ENCODE data around the gene MEGF9. TPM values are rescaled to one million over a fixed set of nuclear protein-coding genes. Genes with fewer than 3 reads are reported as not detected.
"Not testable (repeated sequence)": the region's sequence is repeated elsewhere in the genome, so short reads cannot be mapped to it uniquely, and the experiment has no call there.

MEGF9 gene
- 11.9 and 12.3 TPM in 2 replicates for total RNA-seq (2014; rRNA removed; shearing (Covaris generic))
- polyA plus RNA-seq (2014; cell fraction: nucleus; rRNA removed): 3.9 and 4.7 TPM in 2 replicates

DNA sequence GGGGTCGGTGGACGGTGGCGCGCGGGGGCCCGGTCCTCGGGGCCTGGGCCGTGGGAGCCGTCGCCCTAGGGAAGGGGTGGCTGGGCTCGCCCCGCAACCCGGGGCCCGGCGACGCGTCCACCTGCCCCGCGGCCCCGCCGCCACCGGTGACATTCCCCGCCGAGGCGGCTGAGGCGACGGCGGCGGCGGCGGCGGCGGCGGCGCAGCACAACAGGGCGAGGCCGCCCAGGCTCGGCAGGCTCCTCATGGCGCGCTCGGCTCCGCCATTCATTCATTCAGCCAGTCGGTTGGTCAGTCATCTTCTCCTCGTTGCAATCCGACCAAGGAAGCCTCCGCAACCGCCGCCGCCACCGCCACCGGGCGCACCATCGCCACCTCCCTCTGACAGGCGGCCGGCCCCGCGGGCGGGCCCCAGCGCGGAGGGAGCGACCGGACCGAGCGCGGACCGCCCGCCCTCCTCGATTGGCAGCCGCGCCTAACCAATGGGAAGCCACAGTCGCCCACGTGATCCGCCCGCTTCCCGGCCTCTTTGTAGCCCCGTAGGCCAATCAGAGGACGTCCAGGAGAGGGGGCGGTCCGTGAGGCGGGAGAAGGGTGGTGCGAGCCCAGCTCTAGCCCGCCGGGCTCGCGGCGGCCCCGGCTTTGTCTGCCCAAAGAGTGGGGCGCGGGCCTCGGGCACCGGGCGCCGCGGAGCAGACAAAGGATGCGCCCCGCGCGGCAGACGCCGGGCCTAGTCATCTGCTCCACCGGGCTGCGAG, at the start of gene MEGF9:
TSS of gene MEGF9 (minus strand) at position 383 of the 758 bp plus-strand sequence. CDS start at position 271, 112 bp downstream.
- DNase-seq (ENCODE audit: extremely low read depth, low read depth): peak; percentile 98

DNA sequence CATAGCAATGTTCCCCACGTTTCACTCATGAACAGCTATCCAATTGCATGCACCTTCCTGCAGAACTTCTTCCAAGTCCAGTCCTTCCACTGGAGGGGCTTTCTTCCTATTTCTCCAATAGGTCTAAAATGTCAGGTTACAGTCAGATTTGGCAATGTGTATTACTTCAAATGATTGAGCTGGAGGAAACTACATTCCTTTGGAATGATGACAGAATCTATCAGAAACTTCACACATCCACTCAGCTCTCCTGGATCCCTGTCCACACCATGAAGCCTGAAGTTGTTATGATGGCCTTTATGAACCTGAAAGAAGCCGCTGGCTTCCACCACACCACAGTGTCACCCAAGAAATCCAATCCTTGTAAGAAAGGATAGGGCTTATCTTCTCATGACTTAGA, 46.7 kb upstream of the MEGF9 start:
- DNase-seq (ENCODE audit: extremely low read depth, low read depth): no peak

DNA sequence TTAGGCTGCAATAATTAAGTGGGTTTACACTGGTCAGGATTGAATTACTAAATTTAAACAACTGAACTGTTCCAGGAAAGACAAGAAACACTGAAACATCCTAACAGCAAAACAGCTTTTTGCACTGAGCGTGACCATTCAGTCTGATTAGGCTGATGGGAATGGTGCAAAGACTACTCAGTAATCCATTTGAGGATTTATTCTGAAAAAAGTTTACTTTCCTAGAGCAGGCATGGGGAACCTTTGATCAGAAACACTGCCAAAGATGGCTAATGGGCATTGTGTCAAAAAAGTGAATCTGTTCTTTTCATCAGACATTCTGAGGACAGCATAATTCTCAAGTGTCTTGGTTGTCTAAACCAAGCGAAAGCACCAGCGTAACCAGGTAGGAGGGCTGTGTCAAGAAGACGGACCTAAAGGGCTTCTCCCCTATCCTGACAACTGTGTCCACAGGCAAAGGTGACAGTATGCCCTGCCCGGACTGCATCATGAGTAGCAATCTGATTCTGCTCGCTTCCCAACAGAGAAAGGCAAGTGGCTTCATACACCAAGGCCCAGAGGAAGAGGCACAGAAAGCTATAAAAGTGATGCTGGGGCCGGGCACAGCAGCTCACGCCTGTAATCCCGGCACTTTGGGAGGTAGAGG, 45.6 kb upstream of the MEGF9 start:
- no peak for DNase-seq (ENCODE audit: extremely low read depth, low read depth)

DNA sequence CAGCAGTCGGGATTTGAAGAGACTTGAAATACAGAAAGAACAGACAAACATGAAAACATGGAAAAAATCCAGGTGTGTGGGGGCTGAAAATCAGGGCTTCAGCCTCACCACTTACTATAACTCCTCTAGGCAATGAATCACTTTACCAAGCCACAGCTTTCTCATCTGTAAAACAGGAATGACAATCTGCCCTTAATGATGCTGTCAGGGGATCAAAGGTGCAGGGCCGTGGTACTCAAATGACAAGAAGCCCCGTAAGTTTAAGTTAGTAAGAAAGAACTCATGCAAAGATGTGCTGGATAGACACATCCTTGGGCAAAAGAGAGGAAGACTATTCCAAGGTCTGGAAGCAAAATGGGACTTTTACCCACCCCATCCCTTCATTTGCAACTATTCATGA, 44.3 kb upstream of the MEGF9 start:
- DNase-seq (ENCODE audit: extremely low read depth, low read depth): no peak

DNA sequence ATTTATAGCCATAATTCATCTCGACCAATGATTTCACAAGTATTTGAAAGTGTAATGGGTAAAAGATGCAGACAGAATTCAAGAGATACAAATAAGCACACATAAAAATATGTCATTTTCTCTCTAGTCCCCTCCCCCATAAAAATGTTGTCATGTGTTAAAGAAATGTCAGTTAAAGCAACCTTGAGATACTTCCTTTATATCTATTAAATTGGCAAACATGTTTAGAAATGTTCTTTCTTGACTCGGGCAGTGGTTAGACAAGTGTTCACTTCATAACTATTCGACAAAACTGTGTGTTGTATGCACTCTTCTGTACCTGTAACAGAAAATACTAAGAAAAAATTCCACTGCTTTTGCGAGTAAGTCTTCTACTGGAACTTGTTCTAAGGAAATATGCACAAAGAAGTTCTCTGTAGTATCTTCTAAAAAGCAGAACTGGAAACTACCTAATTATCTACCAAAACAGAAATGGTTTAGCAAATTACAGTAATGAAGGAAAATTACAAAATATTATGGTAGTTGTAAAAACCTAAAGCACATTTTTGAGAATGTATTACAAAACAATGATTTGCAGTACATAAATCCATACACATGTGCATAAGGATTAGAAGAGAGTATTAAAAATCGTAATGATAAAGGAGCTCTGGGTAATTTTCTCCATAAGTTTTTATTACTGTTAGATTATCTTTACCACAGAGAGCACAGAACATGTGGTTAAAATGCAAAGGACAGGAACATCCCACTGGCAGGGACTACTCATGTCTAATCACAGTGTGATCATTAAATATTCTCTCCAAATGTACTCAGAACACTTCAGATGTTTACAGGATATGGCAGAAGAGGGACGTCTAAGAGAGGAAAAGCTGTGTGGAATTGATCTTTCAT, 43.0 kb upstream of the MEGF9 start:
- DNase-seq (ENCODE audit: extremely low read depth, low read depth): no peak

DNA sequence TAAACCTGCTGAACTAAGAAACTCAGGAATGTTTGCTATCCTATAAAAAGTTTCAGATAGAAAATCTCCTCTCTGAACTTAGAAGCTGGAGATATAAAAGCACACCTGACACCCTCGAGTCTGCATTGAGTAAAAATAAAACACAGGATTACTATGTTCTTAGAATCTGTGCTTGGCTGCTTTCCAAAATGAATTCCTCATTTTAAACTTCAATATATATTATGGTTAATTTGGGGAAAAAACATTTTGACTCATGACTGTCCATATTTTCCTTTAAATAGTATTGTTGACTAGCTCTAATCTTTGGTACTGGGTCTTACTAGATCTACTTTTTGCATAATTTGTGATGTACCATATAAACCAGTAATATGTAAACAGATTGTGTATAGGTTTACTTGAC, 42.3 kb upstream of the MEGF9 start:
- DNase-seq (ENCODE audit: extremely low read depth, low read depth): no peak

DNA sequence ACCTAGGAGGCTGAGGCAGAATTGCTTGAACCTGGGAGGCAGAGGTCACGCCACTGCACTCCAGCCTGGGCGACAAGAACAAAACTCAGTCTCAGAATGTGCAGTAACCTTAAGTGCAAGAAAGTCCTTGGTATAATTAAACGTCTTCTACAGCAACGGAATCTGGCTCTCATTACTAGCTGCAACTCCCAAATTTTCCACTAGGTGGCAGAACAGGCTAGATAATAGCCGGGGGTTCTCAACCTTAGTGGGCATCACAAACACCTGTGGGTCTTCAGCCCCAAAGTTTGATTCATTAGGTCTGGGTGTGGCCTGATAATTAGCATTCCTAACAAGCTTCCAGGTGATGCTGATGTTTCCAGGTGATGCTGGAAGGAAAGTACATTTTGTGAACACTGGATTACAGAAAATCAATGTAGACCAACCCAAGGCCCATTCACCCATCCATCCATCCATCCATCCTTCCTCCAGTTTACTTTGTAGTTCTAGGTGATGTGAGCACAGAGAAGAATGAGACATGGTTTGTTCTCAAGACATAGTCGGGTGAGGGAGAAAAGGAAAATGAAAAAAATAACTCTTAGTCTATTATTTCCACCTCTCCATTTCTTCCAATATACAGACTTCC, 41.7 kb upstream of the MEGF9 start:
- DNase-seq (ENCODE audit: extremely low read depth, low read depth): peak; percentile 64

DNA sequence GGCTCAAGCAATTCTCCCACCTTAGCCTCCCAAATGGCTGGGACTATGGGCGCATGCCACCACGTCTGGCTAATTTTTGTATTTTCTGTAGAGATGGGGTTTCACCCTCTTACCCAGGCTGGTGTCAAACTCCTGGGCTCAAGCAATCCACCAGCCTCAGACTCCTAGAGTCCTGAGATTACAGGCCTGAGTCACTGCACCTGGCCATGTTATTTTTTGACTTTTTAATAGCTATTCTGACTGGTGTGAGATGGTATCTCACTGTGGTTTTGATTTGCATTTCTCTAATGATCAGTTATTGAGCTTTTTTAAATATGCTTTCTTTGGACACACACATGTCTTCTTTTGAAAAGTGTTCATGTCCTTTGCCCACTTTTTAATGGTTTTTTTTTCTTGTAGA, 40.8 kb upstream of the MEGF9 start:
- no peak for DNase-seq (ENCODE audit: extremely low read depth, low read depth)

DNA sequence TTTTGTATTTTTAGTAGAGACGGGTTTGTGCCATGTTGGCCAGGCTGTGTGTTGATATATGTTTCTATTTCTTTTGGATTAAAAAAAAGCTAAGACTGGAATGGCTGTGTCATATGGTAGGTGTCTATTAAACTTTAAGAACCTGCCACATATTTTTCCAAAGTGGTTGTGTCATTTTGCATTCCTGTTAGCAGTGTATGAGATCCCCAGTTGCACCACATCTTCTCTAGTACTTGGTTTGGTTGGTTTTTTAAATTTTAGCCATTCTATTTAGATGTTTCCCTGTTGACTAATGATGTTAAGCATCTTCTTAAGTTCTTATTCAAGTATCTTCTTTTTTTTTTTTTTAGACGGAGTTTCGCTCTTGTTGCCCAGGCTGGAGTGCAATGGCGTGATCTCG, 36.2 kb upstream of the MEGF9 start:
- no peak for DNase-seq (ENCODE audit: extremely low read depth, low read depth)

DNA sequence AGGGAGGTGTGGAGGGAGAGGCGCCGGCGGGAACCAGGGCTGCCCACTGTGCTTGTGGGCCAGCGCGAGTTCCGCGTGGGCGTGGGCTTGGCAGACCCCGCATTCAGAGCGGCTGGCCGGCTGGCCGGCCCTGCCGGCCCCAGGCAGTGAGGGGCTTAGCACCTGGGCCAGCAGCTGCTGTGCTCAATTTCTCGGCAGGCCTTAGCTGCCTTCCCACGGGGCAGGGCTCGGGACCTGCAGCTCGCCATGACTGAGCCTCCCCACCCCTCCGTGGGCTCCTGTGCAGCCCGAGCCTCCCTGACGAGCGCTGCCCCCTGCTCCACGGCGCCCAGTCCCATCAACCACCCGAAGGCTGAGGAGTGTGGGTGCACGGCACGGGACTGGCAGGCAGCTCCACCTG, 32.1 kb upstream of the MEGF9 start:
- not testable (repeated sequence) for DNase-seq (ENCODE audit: extremely low read depth, low read depth)

DNA sequence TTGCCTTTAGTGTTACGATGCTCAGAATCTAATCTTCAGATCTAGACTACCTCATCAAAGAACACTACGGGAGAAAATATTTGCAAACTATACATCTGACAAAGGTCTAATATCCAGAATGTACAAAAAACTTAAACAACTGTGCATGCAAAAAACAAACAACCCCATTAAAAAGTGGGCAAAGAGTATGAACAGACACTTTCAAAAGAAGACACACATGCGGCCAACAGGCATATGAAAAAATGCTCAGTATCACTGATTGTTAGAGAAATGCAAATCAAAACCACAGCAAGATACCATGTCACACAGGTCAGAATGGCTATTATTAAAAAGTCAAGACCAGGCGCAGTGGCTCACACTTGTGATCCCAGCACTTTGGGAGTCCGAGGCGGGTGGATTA, 31.0 kb upstream of the MEGF9 start:
- no peak for DNase-seq (ENCODE audit: extremely low read depth, low read depth)

DNA sequence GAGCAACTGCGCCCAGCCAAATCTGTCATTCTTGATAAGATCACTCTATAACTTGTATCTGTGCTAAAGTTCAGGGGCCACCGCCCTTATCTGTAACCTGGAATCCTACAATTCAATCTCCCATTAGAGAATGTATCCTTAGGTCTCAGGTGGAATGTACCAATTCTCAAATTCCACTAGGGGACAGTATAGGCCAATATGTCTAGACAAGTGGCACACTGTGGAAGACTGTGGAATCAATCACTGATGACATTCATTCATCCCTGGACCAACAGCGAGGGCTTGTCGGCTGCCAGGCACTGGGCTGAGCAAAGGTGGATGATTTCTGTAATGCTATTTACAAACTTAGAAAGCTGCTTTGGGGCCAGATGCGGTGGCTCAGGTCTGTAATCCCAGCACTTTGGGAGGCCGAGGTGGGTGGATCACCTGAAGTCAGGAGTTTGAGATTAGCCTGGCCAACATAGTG, 28.7 kb upstream of the MEGF9 start:
- peak; percentile 29 for DNase-seq (ENCODE audit: extremely low read depth, low read depth)

DNA sequence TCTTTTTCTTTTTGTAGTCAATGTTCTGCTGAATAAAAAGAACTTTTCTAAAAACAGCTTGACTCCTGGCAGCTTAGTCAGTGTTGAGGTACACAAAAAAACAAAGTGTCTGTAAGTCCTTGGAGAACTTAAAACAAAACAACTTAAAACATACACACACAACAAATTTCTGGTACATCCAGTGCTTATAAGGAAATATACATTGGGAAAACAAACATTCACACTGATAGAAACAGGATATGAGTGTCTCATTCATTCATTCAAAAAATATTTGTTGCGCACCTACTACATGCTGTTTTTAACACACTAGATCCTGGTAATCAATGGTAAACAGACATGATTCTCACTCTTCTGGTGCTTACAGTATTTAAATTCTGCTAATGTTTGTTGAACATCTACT, 27.4 kb upstream of the MEGF9 start:
- no peak for DNase-seq (ENCODE audit: extremely low read depth, low read depth)

DNA sequence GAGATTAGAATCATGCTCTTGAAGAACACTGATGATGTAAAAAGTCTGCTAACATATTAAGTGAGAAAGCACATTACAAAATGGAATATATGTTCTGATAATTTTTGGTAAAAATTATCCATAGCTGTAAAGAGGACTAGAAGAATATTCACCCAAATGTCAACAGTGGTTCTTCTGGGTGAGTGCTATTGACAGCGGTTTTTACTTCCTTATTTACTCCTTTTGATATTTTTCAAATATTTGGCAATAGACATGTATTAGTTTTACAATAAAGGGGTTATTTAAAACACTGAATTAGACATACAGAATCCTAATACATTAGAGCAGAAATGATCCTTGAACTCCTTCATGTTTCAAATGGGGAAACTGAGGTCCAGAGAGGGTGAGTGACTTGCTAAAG, 26.9 kb upstream of the MEGF9 start:
- DNase-seq (ENCODE audit: extremely low read depth, low read depth): no peak

DNA sequence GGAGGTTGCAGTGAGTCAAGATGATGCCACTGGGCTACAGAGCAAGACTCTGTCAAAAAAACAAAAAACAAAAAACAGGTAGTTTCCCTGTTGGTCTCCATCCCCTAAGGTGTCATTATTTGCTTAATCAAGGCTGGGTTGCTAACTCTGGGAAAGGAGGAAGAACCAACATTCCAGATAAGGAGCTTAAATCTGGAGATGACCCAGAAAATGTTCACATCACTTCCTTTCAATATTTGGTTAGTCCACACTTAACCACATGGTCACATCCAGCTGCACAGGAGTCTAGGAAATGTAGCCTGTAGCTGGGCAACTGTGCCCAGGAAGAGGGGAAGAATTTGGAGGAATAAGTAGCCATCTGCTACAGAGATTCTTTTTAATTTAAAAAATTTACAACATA, 25.9 kb upstream of the MEGF9 start:
- DNase-seq (ENCODE audit: extremely low read depth, low read depth): no peak

DNA sequence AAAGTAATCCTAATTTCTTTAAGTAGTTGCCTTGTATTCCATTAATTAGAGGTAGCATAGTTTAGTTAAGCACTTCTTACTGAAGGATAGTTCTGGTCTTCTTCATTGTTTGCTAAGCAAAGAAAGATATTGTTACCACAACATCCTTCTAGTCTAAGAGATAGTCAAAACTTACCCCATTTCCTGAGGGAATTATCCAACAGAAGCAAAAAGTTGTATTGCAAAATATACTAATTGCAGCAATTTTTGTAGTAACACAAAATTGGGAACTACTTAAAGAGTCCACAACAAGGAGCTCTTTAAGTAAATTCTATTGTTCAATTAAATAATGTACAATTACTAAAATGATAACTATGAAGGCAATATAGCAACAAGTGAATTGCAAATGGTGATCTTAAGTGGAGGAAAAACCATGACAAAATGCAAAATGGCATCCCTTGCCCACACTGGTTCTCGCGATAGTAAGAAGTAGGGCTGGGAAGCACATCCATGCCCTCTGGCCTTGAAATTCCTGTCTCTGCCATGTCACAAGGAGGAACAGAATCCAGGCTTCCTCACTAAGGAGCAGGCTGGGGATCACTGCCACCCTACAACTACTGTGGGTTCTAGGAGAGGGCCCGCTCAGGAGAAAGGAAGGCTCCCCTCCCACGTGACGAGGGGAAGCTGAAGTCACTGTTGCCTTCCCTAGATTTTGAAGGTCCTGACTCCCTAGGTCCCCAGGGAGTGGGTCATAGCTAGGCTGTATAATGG, 23.3 kb upstream of the MEGF9 start:
- DNase-seq (ENCODE audit: extremely low read depth, low read depth): no peak

DNA sequence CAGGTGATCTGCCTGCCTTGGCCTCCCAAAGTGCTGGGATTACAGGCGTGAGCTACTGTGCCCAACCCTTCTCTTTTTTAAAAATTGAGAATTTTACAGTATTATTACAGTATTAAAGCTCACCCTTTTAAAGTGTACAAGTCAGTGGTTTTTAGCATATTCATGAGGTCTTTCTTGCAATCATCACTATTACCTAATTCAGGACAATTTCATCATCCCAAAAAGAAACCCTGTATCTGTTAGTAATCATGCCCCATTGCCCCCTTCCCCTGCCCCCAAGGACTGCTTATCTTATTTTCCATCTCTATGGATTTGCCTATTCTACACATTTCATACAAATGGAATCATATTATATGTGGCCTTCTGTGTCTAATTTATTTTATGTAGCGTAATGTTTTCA, 22.6 kb upstream of the MEGF9 start:
- DNase-seq (ENCODE audit: extremely low read depth, low read depth): no peak

DNA sequence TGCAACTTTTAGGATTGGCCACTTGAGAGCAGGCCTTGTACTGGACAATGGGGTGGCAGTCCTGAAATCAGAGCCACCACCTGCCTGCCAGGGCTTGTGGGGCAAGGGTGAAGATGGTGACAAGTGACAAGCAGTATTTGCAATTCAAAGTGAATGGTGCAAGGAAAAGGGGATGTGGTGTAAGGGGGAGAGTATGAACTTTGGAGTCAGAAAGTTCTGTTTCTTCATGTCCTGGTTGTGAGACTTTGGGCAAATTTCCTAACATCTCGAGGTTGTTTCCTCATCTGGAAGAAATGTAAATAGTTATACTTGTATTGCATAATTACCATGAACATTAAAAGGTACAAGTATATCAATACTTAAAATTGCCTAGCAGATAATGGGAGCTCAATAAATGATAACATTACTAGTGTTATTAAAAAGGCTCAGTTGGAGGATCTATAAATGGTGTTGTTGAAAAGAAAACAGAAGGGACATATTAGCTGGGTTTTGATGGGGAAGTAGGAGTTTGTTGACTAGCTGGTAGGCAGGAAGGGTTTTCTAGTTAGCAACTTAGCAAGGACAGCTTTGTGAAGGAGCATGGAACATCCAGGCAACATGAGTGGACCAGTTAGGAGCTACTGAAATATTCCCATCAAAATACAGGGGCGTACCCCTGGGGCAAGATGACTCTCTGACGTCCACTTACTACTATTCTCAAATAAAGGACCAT, 21.3 kb upstream of the MEGF9 start:
- no peak for DNase-seq (ENCODE audit: extremely low read depth, low read depth)

Data from NCI-H460 (cell line).